Endothelial cell (in vitro differentiated cells): ENCODE measurements around the gene FAM222B. TPM values are rescaled to one million over a fixed set of nuclear protein-coding genes. Genes with fewer than 3 reads are reported as not detected.

Experiments
- DNase-seq: peaks from one replicate; pipeline ENCODE4 v3.0.0; 2021; ENCODE audit warnings: low spot score
- H3K27ac Mint-ChIP-seq: one replicate; pipeline ENCODE4 v1.8.0; 2021; ENCODE audit warnings: mixed read lengths, inconsistent platforms; ENCODE audit not compliant: unreplicated experiment
- H3K27me3 Mint-ChIP-seq: one replicate; pipeline ENCODE4 v1.8.0; 2021; ENCODE audit warnings: mild to moderate bottlenecking, moderate library complexity, mixed read lengths, inconsistent platforms; ENCODE audit not compliant: unreplicated experiment
- H3K36me3 Mint-ChIP-seq: one replicate; pipeline ENCODE4 v1.8.0; 2021; ENCODE audit warnings: mild to moderate bottlenecking, low read depth, mixed read lengths, inconsistent platforms; ENCODE audit not compliant: unreplicated experiment
- H3K4me1 Mint-ChIP-seq: one replicate; pipeline ENCODE4 v1.8.0; 2021; ENCODE audit warnings: mild to moderate bottlenecking, mixed read lengths, inconsistent platforms; ENCODE audit not compliant: unreplicated experiment
- H3K4me3 Mint-ChIP-seq: one replicate; pipeline ENCODE4 v1.8.0; 2021; ENCODE audit warnings: mild to moderate bottlenecking, mixed read lengths, inconsistent platforms; ENCODE audit not compliant: unreplicated experiment
- H3K9me3 Mint-ChIP-seq: one replicate; pipeline ENCODE4 v1.8.0; 2021; ENCODE audit warnings: mixed read lengths, inconsistent platforms; ENCODE audit not compliant: unreplicated experiment
- total RNA-seq: library from RNA; stranded (reverse); fragmentation: NEBNext Ultra II Directional; extraction: Animal tissue kit (Norgen Biotek cat#: 25700); gene quantifications from one replicate; pipeline ENCODE4 v1.2.1, GENCODE V29; 2021; ENCODE audit not compliant: unreplicated experiment
- TF ChIP-seq, protein P1 (sequence below): fragments of 200-600 bp; sonication (generic); IDR thresholded peaks from one replicate; pipeline ENCODE4 v1.5.0; 2021; ENCODE audit warnings: antibody characterized with exemption; ENCODE audit not compliant: unreplicated experiment

Gene FAM222B
- total RNA-seq, 1 donor from 2014 or later = 69.9 TPM

DNA sequence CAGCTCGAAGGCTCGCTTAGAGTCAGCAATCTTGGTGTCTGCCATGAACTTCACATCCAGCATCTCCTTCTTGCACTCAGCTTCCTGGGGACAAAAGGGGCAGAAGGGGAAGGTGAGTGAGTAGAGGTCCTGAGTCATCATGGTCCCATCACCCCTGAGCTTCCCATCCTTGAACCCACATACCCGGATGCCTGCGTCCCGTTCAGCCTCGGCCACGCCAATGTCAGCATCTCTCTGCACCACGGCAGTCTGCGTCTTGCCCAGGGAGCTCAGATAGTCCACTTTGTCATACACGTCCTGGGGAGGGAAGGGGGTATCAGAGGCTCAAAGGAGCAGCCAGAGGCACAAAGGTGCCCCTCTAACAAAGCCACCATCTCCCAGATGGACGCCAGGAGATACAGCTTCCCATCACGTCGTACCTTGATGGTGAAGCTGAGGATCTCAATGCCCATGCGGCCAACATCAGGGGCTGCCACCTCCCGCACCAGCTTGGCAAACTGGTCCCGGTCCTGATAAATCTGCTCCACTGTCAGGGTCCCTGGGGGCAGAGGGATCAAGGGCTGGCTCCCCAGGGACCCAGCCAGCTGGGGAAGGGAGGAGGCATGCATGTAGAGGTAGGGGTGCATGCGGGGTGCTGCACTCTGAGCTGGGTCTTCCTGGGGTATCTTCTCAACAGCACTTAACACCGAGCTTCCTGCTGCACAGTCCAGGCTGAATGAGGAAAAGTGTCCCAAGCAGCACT, 39.7 kb upstream of the FAM222B start:
- Mint-ChIP-seq H3K27ac (peak overlapping the region; percentile 24), H3K9me3 (no peaks in the 10 kb centered on the region), H3K36me3 (peaks cover 55% of the 10 kb centered on the region), H3K4me3 (no peak overlapping the region), H3K4me1 (peaks cover 20% of the 10 kb centered on the region), H3K27me3 (peaks cover 4% of the 10 kb centered on the region)
- DNase-seq = no peak
- TF ChIP-seq, protein P1, sequence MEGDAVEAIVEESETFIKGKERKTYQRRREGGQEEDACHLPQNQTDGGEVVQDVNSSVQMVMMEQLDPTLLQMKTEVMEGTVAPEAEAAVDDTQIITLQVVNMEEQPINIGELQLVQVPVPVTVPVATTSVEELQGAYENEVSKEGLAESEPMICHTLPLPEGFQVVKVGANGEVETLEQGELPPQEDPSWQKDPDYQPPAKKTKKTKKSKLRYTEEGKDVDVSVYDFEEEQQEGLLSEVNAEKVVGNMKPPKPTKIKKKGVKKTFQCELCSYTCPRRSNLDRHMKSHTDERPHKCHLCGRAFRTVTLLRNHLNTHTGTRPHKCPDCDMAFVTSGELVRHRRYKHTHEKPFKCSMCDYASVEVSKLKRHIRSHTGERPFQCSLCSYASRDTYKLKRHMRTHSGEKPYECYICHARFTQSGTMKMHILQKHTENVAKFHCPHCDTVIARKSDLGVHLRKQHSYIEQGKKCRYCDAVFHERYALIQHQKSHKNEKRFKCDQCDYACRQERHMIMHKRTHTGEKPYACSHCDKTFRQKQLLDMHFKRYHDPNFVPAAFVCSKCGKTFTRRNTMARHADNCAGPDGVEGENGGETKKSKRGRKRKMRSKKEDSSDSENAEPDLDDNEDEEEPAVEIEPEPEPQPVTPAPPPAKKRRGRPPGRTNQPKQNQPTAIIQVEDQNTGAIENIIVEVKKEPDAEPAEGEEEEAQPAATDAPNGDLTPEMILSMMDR = no peak

DNA sequence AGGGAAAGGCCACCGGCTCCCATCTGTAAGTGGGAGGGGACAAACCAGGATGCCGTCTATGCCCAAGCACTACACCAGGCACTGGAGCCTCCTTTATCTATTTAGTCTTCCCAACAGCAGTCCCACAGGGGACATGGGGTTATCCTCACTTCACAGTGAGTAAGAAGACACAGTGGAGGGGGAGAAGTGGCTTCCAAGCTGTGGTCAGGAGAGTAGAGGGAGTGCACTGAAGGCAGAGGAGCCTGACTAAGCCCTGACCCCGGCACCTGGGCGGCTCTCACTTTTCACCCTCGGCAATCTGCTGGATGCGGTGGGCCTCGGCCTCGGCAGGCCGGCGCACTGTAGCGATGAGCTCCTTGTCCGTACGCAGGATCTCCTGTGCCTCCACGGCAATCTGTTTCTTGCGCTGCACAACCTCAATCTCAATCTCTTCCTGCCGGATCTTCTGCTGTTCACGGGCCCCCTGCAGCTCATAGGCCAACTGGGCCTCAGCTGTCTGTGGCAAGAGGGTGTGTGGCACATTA, 39.0 kb upstream of the FAM222B start:
- H3K9me3 Mint-ChIP-seq = no peaks in the 10 kb centered on the region
- H3K27me3 Mint-ChIP-seq = peaks cover 4% of the 10 kb centered on the region
- no peak for DNase-seq
- H3K36me3 Mint-ChIP-seq = peaks cover 52% of the 10 kb centered on the region
- TF ChIP-seq, protein P1 = no peak
- no peak overlapping the region for H3K4me3 Mint-ChIP-seq
- H3K4me1 Mint-ChIP-seq = peaks cover 15% of the 10 kb centered on the region
- H3K27ac Mint-ChIP-seq = no peak overlapping the region

DNA sequence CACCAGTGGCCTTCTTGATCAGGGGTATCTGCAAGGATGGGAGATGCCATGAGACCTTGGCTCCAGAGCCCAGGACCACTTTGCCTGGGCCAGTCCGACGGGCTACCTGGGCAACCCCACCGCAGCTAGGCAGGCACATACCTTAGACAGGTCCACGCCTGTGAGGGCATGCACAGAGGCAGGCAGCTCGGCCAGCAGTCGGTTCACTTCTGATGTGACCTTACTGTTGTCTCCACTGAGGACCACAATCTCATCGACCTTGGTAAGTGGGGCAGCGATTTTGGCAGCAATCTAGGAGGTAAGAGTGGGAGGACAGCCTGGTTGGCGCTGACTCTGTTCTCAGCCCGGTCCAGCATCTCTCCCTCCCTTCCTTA, 38.0 kb upstream of the FAM222B start:
- no peak overlapping the region for H3K4me3 Mint-ChIP-seq
- H3K27me3 Mint-ChIP-seq = peaks cover 4% of the 10 kb centered on the region
- H3K4me1 Mint-ChIP-seq = peaks cover 8% of the 10 kb centered on the region
- no peak for DNase-seq
- no peaks in the 10 kb centered on the region for H3K9me3 Mint-ChIP-seq
- H3K27ac Mint-ChIP-seq = no peak overlapping the region
- TF ChIP-seq, protein P1 = no peak
- peaks cover 47% of the 10 kb centered on the region for H3K36me3 Mint-ChIP-seq

DNA sequence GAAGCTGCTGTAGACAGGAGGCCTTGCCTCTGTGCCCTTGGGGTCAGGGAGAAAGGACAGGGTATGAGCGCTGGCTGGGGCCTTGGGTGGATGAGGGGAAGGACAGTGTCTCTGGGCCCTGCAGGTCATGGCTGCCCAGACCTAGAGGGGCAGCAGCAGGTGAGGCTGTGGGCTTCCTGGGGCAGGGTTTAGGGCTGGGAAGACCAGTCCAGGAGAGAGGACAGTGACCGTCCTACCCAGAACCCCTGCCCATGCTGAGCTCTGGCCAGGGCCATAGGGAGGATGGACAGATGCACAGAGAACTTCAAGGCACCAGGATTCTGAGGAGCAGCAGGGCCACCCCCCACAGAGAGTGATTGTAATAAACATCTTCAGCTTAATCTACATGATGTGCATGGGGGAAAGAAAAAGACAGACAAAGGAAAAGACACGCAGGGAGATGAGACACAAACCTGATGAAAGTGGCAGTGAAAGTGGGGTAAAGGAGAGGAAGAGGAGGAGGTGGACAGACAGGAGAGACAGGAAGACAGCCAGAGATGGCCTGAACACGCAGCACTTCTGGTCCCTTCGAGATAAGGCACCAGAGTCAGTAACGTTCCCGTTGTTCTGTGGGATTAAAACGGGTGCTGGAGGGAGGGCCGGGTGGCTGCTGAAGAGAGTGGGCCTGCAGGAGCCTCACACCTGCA, 37.4 kb upstream of the FAM222B start:
- Mint-ChIP-seq H3K4me1 (peaks cover 3% of the 10 kb centered on the region), H3K9me3 (no peaks in the 10 kb centered on the region), H3K4me3 (no peak overlapping the region), H3K27me3 (peaks cover 6% of the 10 kb centered on the region), H3K27ac (peak overlapping the region; percentile 13), H3K36me3 (peaks cover 42% of the 10 kb centered on the region)
- TF ChIP-seq, protein P1 = no peak
- no peak for DNase-seq

DNA sequence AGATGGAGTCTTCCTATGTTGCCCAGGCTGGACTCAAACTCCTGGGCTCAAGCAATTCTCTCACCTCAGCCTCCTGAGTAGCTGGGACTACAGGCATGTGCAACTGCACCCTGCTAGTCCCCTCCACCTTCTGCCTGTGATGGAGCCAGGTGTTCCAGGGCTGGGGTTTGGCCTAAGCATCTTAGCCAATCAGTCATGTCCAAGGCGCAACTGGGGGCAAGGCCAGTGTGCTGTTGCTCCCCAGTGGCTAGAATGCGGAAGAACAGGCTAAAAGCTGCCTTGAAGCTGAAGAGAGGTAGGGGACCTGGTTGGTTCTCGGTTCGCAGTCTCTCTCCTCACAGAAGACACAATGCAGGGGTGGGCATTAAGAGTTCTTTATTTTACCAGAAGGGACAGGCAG, 36.4 kb upstream of the FAM222B start:
- TF ChIP-seq, protein P1 = peak; percentile 21
- peaks cover 1% of the 10 kb centered on the region for H3K27me3 Mint-ChIP-seq
- DNase-seq = peak; percentile 41
- H3K4me1 Mint-ChIP-seq = no peaks in the 10 kb centered on the region
- no peak overlapping the region for H3K27ac Mint-ChIP-seq
- peak overlapping the region; percentile 65 for H3K4me3 Mint-ChIP-seq
- peaks cover 39% of the 10 kb centered on the region for H3K36me3 Mint-ChIP-seq
- H3K9me3 Mint-ChIP-seq = no peaks in the 10 kb centered on the region
